NCI-H510A treated with DMSO at 0.1 percent for 48 hours (cell line): Measurements from ENCODE around the gene KRTAP9-6.
"Not testable (repeated sequence)": the region's sequence is repeated elsewhere in the genome, so short reads cannot be mapped to it uniquely, and the experiment has no call there.

Source experiments
- DNase-seq: peaks from one replicate; lab custom pipeline; 2025; lab: John Stamatoyannopoulos, UW

The KRTAP9-6 gene

GRCh38 chr17:41271323-41271722 is 6.1 kb downstream of the KRTAP9-6 start:
- not testable (repeated sequence) for DNase-seq

- no peak for DNase-seq
These were observed 6.7 kb downstream of the KRTAP9-6 start for GRCh38 chr17:41271858-41272257.

GRCh38 chr17:41275648-41276190 is 10.5 kb downstream of the KRTAP9-6 start, which contains the start of gene KRTAP9-7:
KRTAP9-7 (plus strand) TSS chr17:41275698; CDS start chr17:41275698, 0 bp downstream.
- DNase-seq = not testable (repeated sequence)

GRCh38 chr17:41278176-41278955 is 13.2 kb downstream of the KRTAP9-6 start:
- no peak for DNase-seq

GRCh38 chr17:41284043-41284442 is 18.9 kb downstream of the KRTAP9-6 start:
- no peak for DNase-seq

GRCh38 chr17:41284546-41284945 is 19.4 kb downstream of the KRTAP9-6 start:
- no peak for DNase-seq

- DNase-seq = no peak
These were observed 21.9 kb downstream of the KRTAP9-6 start for GRCh38 chr17:41287050-41287449.

GRCh38 chr17:41294016-41294415 is 28.8 kb downstream of the KRTAP9-6 start:
- DNase-seq = no peak

GRCh38 chr17:41296846-41297245 is 31.7 kb downstream of the KRTAP9-6 start:
- no peak for DNase-seq

GRCh38 chr17:41298458-41299135 is 33.4 kb downstream of the KRTAP9-6 start:
- no peak for DNase-seq

- peak; percentile 9 for DNase-seq
These were observed 36.1 kb downstream of the KRTAP9-6 start for GRCh38 chr17:41301204-41301790.

GRCh38 chr17:41301916-41302901 is 37.0 kb downstream of the KRTAP9-6 start, which contains the start of gene KRTAP29-1:
KRTAP29-1 (minus strand) TSS chr17:41302851; CDS start chr17:41302851, 0 bp downstream.
- no peak for DNase-seq

GRCh38 chr17:41302981-41303380 is 37.8 kb downstream of the KRTAP9-6 start:
- no peak for DNase-seq

- DNase-seq = no peak
These were observed 38.9 kb downstream of the KRTAP9-6 start for GRCh38 chr17:41304091-41304490.

- DNase-seq = no peak
These were observed 42.5 kb downstream of the KRTAP9-6 start for GRCh38 chr17:41307647-41308046.

- peak; percentile 59 for DNase-seq
These were observed 43.2 kb downstream of the KRTAP9-6 start for GRCh38 chr17:41308251-41308917.

GRCh38 chr17:41308918-41309359 is 43.8 kb downstream of the KRTAP9-6 start, which contains the start of gene KRTAP16-1:
KRTAP16-1 (minus strand) TSS chr17:41309309; CDS start chr17:41309253, 56 bp downstream.
- DNase-seq = no peak

- DNase-seq = no peak
These were observed 45.9 kb downstream of the KRTAP9-6 start for GRCh38 chr17:41311111-41311510.

GRCh38 chr17:41315204-41315794 is 50.1 kb downstream of the KRTAP9-6 start, which contains the start of gene KRTAP17-1:
KRTAP17-1 (minus strand) TSS chr17:41315710; CDS start chr17:41315650, 60 bp downstream.
- peak; percentile 43 for DNase-seq
